Sigmoid colon (tissue), 4 donors: ENCODE results near the gene DCDC1.

ENCODE experiments used
- EP300 ChIP-seq, 4 donors: sonication (generic); formaldehyde crosslinking; IDR thresholded peaks; one replicate each; pipeline ENCODE4 v1.6.1; 2017; ENCODE audit warnings: antibody characterized with exemption in 4 of 4
- POLR2A ChIP-seq, 2 donors: fragments of 450-650 bp; IDR thresholded peaks; one replicate each; pipeline ENCODE4 v1.6.1; 2016; ENCODE audit warnings: antibody characterized with exemption in 2 of 2, mild to moderate bottlenecking in 2 of 2, moderate library complexity in 2 of 2
- POLR2AphosphoS5 ChIP-seq, 4 donors: sonication (generic); formaldehyde crosslinking; IDR thresholded peaks; one replicate each; pipeline ENCODE4 v1.6.1; 2017; ENCODE audit warnings: antibody characterized with exemption in 4 of 4
- TF ChIP-seq, protein P1 (sequence below), 4 experiments: fragments of 450-650 bp in 3 of 4; fragments of 200-600 bp in 1 of 4; IDR thresholded peaks; one replicate each; pipeline ENCODE4 v1.5.1; 2016 to 2019; ENCODE audit warnings: antibody characterized with exemption in 4 of 4, mild to moderate bottlenecking in 3 of 4, moderate library complexity in 2 of 4

DNA sequence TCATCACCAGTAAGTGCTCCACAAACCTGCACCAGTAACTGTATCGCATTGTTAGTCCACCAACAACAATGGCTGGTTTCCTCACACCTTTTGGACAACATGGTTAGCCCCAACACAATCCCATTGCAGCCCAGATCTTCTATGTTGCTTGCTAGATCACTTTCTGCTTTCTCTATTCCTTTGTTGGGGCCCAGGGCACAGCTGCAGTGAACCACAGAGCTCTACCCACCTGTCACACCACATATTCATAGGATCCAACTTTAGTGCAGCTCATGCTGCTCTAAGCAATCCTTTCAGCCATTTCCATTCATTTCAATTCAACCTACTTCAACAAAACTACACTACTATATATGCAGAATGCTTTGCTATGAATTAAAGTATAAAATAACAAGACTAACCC, 364.3 kb downstream of the DCDC1 start:
- TF ChIP-seq, protein P1, sequence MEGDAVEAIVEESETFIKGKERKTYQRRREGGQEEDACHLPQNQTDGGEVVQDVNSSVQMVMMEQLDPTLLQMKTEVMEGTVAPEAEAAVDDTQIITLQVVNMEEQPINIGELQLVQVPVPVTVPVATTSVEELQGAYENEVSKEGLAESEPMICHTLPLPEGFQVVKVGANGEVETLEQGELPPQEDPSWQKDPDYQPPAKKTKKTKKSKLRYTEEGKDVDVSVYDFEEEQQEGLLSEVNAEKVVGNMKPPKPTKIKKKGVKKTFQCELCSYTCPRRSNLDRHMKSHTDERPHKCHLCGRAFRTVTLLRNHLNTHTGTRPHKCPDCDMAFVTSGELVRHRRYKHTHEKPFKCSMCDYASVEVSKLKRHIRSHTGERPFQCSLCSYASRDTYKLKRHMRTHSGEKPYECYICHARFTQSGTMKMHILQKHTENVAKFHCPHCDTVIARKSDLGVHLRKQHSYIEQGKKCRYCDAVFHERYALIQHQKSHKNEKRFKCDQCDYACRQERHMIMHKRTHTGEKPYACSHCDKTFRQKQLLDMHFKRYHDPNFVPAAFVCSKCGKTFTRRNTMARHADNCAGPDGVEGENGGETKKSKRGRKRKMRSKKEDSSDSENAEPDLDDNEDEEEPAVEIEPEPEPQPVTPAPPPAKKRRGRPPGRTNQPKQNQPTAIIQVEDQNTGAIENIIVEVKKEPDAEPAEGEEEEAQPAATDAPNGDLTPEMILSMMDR (IDR thresholded peaks at IDR 0.05), result no peak
- TF ChIP-seq EP300 (IDR thresholded peaks at IDR 0.05) (no peak), POLR2AphosphoS5 (IDR thresholded peaks at IDR 0.05) (no peak), POLR2A (IDR thresholded peaks at IDR 0.05) (no peak)
